Head of caudate nucleus (tissue), 42 donors: ENCODE results near the gene CABP1.
"Not testable (repeated sequence)": the region's sequence is repeated elsewhere in the genome, so short reads cannot be mapped to it uniquely, and the experiment has no call there.

Source experiments
- DNase-seq, 42 donors: peaks; one replicate each; pipeline versions ENCODE4 v3.0.0 to v3.0.0-alpha.2; 2020 to 2021; ENCODE audit warnings: mixed read lengths in 7 of 42
- intact Hi-C: fragments of 100-400 bp; cut with DNase I; formaldehyde crosslinking; loops from one replicate; pipeline ENCODE4 v1.15.0; 2022

CABP1 gene

DNA sequence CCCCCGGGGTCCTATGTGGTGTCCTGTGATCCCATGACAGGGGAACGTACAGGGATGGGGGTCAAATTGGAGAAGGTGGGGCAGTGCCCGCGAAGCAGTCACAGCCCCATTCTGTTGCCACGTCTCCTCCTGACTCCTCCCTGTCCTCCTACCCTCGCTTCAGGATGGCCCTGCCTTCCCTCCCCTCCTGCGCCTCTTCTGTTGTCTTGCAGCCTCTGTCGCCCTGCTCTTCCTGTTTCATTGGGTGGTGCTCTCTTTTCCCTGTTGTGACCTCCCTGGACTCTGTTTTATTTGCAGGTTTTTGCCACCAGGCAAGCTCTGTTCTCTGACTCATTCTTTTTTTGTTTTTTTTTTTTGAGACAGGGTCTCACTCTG is 18.7 kb downstream of the CABP1 start:
- DNase-seq = no peak
- intact Hi-C loops = no loop called here

- DNase-seq = no peak
Measured at GRCh38 chr12:120661432-120661831, 21.0 kb downstream of the CABP1 start.

DNA sequence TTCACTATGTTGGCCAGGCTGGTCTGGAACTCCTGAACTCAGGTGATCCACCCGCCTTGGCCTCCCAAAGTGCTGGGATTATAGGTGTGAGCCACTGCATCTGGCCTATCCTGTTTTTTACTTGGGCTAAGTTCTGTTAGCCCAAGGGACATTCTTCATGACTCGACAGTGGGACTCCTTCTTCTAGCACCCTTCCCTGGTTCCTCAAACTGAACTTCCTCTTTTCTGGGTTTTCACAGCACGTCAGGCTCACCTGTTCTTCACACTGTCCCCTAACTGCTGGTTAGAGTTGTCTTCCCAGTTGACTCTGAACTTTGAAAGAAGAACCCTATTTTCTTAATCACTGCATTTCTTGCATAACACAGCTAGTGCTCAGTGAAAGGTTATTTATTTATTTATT is 22.5 kb downstream of the CABP1 start:
- no peak for DNase-seq
- intact Hi-C loops = no loop called here

More at GRCh38 chr12:120661432-120661831, 21.0 kb downstream of the CABP1 start:
- intact Hi-C loops = no loop called here

- intact Hi-C loops = no loop called here
- no peak for DNase-seq
Measured at GRCh38 chr12:120663741-120664140, 23.3 kb downstream of the CABP1 start.

DNA sequence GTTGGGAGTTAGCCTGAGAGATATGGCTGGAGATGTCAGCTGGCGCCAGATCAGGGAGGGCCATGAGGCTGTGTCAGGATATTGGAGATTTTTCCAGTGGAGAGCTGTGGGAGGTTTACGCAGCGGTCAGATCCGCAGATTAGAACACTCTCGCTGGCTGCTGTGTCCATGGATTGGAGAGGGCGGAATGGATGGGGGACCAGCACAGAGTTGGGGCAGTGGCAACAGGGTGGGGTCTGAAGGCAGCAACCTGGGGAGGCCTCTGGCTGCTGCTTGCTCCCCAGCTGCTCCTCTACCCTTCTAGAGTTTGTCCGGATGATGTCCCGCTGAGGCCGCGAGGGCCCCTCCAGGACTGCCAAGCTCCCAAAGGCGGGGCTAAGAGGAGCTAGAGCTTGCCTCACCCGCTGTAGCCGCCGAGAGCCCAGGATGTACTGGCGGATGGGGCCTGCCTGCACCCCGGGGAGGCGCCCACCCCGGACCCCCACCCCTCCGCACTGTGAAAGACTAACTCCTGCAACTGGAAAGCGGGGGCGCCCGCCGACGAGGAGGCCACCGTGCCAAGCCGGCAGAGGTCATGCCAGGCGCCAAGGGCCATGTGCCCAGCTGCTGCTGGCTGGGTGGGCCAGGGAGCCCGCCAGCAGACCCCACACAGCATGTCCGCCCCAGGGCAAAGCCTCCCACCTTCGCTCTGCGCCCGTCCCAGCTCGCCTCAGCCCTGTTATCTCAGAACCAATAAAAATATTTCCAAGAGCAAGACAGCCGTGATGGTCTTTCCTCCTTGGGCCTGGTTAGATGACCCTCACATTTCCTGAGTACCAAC is 26.4 kb downstream of the CABP1 start:
- intact Hi-C loops = no loop called here
- no peak for DNase-seq

- intact Hi-C loops = no loop called here
- no peak for DNase-seq
Measured at GRCh38 chr12:120668091-120668867, 27.9 kb downstream of the CABP1 start.

DNA sequence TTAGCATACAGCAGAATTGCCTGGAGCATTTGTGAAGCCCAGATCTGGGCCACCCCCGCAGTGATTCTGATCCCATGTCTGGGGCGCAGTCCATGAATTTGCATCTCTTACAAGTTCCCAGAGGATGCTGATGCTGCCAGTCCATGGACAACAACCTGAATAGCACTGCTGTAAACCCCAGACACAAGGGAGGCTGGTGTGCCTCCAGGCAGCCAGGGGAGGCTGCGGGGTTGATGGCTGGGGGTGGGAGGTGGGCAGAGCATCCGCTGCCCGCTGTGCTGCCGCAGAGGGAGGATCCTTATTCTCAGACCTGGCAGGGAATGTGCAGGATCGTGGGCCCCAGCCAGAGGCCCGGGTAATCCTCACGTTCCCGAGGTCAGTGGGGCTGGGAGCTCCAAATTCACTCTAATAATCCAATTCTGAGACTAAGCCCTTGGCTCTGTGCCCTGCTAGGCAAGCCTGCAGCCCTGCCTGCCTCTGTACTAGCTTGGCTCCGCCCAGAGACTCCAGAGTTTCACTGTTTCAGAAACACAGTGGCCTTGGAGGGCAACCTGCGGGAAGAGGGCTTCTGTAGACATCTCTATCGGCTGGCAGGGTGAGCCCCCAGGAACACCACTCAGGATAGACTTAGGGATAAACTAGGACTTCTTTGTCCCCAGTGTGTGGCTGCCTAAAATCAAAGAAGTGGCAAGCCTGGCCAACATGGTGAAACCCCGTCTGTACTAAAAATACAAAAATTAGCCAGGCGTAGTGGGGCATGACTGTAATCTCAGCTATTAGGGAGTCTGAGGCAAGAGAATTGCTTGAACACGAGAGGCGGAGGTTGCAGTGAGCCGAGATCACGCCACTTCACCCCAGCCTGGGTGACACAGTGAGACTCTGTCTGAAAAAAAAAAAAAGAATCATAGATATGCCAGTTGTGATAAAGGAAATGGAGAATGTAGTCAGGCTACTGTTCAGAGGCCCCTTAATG is 28.7 kb downstream of the CABP1 start:
- DNase-seq = peak in 2 of 42 donors; percentile 39 to 45

DNA sequence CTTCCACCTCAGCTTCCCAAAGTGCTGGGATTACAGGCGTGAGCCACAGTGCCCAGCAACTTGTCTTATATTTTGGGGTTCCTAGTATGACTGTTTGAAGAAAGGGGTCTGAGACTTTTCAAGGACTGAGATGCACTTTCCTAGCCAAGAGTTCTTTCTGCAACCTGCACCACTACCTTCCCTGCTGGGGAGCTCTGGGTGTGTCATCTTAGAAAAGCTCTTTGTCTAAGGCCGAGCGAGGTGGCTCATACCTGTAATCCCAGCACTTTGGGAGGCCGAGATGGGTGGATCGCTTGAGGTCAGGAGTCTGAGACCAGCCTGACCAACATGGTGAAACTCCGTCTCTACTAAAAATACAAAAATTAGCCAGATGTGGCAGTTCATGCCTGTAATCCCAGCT is 29.8 kb downstream of the CABP1 start:
- intact Hi-C loops, DNase-seq: not testable (repeated sequence)

More for the DNA sequence above, 28.7 kb downstream of the CABP1 start:
- intact Hi-C loops = no loop called here

DNA sequence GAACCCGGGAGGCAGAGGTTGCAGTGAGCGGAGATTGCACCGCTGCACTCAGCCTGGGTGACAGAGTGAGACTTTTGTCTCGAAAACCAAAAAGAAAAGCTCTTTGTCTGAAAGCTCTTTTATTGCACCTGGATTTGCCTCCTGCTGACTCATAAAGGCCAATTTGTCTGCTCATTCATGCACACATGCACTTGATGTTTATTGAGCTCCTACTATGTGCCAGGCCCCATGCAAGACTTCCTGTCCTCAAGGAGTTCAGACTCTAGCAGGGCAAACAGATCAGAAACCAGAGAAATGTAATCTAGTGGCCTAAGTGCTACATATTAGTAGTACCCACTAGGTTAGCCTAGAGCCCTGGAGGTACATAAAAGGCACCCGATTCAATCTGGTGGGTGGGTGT is 30.2 kb downstream of the CABP1 start:
- intact Hi-C loops = no loop called here
- DNase-seq = no peak

- no peak for DNase-seq
- intact Hi-C loops = no loop called here
Measured at GRCh38 chr12:120674097-120674636, 33.7 kb downstream of the CABP1 start.

DNA sequence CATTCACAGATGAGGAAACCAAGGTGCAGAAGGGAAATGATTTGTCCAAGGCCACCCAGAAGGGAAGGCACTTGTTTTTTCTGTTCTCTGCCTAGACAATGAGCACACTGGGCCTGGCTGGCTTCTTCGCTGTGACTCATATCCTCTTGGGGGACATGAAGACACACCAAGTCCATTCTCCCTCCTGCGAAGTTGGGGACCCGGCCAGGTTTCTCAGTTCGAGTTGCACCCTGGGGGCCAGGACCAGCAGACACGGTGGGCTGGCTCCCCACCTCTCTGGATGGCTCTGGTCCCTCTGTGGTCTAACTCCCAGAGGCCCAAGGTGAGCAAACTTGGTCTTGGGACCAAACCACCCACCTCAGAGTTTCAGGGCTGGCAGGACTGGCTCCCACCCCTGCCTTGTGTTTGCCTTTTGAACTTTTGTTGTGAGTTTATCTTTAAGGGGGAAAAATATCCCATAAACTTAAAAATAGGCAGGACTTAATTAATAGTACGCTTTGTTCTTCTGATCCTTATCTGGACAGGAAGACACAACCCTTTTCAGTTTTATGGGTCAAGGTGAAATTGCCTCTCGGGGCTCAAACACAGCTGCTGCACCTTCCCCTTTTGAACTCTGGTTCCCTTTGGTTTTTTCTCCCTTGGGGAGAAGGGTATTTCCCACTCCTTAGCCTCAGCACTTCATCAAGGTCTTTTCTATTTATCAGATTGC is 37.5 kb downstream of the CABP1 start:
- intact Hi-C loops = no loop called here
- DNase-seq = no peak

- intact Hi-C loops = no loop called here
Measured at GRCh38 chr12:120678572-120678971, 38.1 kb downstream of the CABP1 start.

GRCh38 chr12:120680165-120680738 is 39.8 kb downstream of the CABP1 start:
- peak in 1 of 42 donors; percentile 5 for DNase-seq
- intact Hi-C loops = no loop called here

More at GRCh38 chr12:120678572-120678971, 38.1 kb downstream of the CABP1 start:
- no peak for DNase-seq

DNA sequence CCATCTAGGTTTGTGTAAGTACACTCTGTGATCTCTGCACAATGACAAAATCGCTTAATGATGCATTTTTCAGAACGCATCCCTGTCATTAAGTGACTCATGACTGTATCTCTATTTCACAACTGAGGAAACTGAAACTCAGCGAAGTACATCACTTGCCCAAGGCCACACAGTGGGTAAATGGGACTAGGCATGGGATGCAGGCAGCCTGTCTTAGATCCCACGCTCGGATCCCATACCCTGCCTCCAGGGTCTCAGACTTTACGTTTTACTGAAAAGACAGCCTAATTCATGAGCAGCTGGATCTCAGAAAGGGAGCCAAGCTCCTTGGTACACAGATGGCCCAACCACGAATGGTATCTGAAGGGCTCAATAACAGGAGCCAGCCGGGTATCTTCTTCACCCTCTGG is 44.1 kb downstream of the CABP1 start:
- no peak for DNase-seq
- intact Hi-C loops = no loop called here

DNA sequence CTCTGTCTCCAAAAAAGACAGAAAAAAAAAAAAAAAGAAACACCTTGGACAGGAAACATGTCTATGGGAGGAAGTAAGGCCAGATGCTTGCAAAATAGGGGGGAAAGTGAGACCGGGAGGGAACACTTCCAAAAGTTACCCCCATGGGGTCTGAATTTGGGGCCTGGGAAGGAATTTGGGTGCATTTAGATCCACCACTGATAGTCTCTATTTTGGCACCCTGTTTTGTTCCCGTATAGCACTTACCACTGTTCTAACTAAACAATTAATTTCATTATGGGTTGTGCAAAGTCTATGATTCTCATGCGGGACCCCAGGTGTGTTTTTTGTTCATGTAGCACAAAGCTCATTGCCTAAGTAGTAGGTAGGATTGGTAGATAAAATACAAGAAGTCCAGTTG is 45.1 kb downstream of the CABP1 start:
- no peak for DNase-seq
- intact Hi-C loops = loop anchor here (5.0 kb wide), 1 partner anchor 103 kb away; the partner anchor contains the start of gene POP5

- peak; percentile 97 to 100 (median 99) for DNase-seq
Measured at GRCh38 chr12:120686151-120686689, 45.8 kb downstream of the CABP1 start.

More at GRCh38 chr12:120686151-120686689, 45.8 kb downstream of the CABP1 start:
- intact Hi-C loops = loop anchor here (2.0 to 5.0 kb wide), 2 partner anchors 25 to 104 kb away; partner anchors contain the start of genes POP5 and UNC119B
